GM12872 (cell line): ENCODE measurements around the gene OLFML2B.

Source experiments
- CTCF ChIP-seq: IDR thresholded peaks from 3 replicates; pipeline ENCODE4 v1.5.1; 2011; ENCODE audit warnings: low read depth, mild to moderate bottlenecking, low read length, moderate library complexity; ENCODE audit not compliant: insufficient read depth

OLFML2B gene

DNA sequence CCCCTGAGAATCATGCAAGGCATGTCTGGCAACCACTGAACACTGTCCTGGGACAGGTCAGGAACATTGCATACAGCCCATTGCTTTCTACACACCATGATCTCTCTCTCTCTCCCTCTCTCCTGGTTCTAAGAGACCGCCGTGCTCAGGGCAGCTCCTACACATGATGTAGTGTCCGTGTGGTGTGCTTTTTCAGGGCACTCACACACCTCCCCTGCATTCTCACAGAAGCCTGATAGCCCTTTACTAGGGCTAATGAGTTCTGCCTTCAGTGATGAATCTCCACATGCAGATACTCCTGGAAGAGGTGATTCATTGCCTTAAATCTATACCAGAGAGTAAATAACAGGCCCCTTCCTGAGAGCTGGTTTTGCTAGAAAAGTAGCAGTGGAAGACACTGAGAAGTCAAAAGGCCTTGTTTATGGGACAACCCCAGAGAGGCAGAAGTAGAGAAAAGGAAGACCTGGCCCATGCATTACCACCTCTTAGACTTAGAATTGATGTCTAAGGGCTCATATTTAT is 7.2 kb upstream of the OLFML2B start:
- no peak for TF ChIP-seq CTCF

DNA sequence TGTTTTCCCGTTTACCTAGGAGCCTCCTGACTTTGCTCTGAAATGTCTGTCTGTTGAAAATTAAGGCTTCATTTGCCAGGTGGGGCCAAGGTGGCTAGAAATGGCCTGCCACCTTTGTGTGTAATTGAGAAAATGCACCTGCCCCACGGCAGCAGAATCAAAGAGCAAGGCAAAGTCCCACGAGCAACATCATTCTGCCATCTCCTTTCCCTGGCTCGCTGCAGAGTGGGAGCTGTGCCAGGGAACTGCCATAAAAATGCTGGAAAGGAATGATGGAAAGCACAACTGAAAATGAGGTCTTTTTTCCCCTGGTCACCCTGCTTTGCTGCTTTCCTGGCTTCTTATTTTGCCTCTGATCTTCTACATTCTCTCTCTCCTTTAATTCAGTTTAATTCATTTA is 5.5 kb upstream of the OLFML2B start:
- TF ChIP-seq CTCF = no peak

DNA sequence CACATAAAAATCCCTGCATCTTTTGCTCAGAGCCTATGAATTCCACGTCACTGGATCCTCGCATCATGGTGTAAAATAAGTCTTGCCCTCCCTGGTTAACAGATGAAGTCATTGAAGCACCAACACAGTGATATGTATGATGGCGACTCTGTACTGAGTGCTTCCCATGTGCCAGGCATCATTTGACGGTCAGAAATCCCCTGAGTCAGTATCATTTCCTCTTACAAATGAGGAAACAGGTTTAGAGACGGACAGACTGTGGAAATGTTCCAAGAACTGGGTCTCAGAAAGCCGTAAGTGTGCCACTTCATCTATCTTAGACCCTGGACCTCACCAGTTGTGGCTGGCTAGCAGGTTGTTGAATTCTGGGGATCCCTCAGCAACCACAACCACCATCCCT is 5.1 kb upstream of the OLFML2B start:
- TF ChIP-seq CTCF = no peak

GRCh38 chr1:162026881-162027280 is 3.2 kb upstream of the OLFML2B start:
- TF ChIP-seq CTCF = no peak

DNA sequence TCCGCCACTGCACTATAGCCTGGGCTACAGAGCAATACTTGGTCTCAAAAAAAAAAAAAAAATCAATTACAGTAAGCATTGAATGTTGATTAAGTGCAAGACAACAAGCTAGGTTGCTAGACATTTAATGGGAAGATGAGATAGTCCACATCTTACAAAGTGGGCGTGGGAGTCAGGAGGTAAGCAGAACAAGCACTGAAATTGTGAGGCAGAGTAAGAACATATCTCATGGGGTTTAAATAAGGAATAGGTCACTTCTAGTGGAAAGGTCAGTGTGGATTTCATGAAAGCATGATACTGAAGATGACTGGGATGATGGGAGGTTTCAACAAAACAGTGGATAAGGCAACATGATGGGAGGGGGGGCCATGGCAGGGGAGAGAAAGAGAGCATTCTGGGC is 1.9 kb upstream of the OLFML2B start:
- TF ChIP-seq CTCF = no peak

GRCh38 chr1:162023181-162023546 is 505 bp downstream of the OLFML2B start:
- TF ChIP-seq CTCF = no peak

GRCh38 chr1:162022626-162023025 is 1.0 kb downstream of the OLFML2B start:
- no peak for TF ChIP-seq CTCF

GRCh38 chr1:162021124-162021523 is 2.5 kb downstream of the OLFML2B start:
- no peak for TF ChIP-seq CTCF
